DOHH2 (cell line): ENCODE data around the gene CTIF.

ENCODE experiments used
- CTCF ChIP-seq: fragments of 200-600 bp; sonication (generic); IDR thresholded peaks from one replicate; pipeline ENCODE4 v1.5.1; 2014; ENCODE audit warnings: antibody characterized with exemption, mild to moderate bottlenecking, low read depth, low read length; ENCODE audit not compliant: poor library complexity, severe bottlenecking
- EZH2phosphoT487 ChIP-seq: fragments of 200-600 bp; sonication (generic); IDR thresholded peaks from 2 replicates; pipeline ENCODE4 v1.6.1; 2017; ENCODE audit warnings: borderline replicate concordance, mild to moderate bottlenecking, antibody characterized with exemption, low read length, moderate library complexity, mixed read lengths

- TF ChIP-seq CTCF = no peak
- no peak for TF ChIP-seq EZH2phosphoT487
Measured at GRCh38 chr18:48546396-48546795, 7.6 kb downstream of the CTIF start.
